GM15510 (cell line): Measurements from ENCODE around the gene ARHGAP29.

ENCODE experiments used
- POLR2A ChIP-seq: IDR thresholded peaks from 3 replicates; pipeline ENCODE4 v1.6.1; 2011; ENCODE audit warnings: borderline replicate concordance; ENCODE audit not compliant: insufficient read length; ENCODE audit errors: extremely low read depth

Gene ARHGAP29

GRCh38 chr1:94186946-94187345 lies 50.4 kb downstream of the ARHGAP29 start:
- no peak for TF ChIP-seq POLR2A

DNA sequence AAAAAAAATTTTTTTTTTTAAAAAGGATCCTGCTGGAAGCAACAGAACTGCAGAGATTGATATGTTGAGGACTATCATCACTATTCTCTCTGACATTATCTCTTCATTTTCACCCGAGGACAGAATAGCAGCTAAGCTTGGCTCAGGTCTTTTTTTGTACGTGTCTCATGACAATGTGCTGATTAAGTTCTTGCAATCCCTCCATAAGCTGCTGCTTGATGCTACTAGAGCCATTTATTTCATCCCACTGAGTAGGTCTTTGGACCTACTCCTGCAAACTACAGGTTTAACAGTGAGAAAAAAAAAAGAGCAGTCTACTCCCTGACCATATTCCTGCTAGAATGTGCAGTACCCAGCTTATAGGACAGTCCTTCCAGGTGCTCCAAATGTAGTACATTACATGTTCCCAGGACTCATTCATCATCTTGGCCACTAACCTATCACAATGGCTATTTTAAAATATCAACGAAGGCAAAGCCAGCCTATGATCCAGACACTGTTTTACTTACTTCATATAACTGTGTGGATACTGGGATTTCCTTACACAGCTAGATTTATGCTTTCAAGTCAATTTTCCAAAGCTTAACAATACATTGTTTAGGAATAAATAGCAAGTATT lies 54.1 kb downstream of the ARHGAP29 start:
- TF ChIP-seq POLR2A = no peak

DNA sequence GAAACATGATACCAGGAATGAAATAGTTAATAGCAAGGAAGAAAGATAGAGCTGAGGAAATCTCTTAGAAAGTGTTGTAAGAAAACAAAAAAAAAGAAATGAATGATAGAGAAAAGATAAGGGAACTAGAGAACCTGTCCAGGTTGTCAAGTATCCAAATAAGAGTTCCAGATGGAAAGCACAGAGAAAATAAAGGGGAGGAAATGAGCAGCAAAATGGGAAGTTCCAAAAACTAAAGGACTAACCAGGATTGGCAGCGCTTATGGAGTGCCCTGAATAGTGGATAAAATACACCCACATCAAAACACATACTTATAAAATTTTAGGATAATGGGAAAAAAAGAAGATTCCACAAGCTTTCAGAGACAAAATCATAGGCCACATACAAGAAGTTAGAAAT lies 55.2 kb downstream of the ARHGAP29 start:
- TF ChIP-seq POLR2A = no peak

DNA sequence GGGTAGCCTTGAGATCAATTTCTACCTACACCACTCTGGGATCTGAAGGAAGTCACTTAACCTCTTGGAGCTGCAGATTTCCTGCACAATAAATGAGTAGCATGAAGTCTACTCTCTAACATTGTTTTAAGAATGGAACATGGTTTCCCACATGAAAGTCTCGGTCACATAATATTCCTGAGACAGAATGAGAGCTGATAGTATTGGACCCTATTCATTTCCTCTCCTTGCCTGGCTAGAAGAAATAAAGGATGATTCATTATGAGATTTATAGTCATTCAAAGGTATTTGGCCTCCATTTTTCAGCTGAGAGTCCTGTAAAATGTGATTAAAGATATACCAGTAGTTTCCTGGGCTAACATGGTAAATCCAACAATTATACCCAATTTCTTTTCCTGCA lies 56.7 kb downstream of the ARHGAP29 start:
- TF ChIP-seq POLR2A = no peak

- no peak for TF ChIP-seq POLR2A
Measured at GRCh38 chr1:94178901-94179300, 58.5 kb downstream of the ARHGAP29 start.

- TF ChIP-seq POLR2A = no peak
Measured at GRCh38 chr1:94169126-94169525, 68.3 kb downstream of the ARHGAP29 start.

GRCh38 chr1:94165843-94166242 lies 71.5 kb downstream of the ARHGAP29 start:
- TF ChIP-seq POLR2A = no peak

DNA sequence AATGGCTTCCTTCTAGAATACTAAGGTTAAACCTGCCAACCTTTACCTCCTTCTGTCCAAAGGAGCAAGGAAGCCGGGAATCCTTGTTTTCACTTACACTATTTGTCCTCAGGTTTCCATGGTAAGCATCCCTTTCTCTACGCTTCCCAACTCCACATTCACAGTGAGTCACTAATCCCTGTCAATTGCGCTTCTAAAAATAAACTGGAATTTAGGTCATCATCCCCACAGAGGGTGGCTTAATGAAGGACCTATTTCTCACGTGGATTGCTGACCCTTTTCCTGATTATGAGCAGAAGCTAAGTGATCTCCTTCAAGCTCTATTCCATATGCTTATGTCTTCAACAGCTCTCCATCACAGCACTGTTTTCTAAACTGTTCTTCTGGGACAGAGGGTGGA lies 76.6 kb downstream of the ARHGAP29 start:
- TF ChIP-seq POLR2A = no peak

DNA sequence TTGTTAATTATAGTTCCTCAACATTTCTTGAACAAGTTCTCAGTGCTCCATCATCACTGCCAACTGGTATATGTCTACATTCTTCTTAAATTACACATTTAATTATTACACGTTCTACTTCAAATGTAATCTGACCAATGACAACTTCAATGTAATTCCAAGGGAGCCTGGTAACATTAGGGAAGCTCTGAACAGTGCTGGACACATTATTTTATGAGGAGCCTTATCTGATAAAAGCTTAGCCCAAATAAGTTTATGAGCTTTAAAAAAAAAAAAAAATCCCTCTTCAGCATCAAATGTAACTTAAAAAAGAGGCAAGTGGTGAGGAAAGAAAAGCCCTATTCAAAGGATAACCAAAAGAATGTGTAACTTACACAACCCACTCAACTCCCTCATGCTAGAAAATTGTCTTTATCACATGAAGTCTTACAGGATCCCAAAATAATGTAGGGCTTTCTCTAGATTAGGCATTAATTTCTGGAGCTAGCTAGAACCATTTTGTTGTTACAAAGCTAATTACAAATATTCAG lies 81.2 kb downstream of the ARHGAP29 start:
- no peak for TF ChIP-seq POLR2A

DNA sequence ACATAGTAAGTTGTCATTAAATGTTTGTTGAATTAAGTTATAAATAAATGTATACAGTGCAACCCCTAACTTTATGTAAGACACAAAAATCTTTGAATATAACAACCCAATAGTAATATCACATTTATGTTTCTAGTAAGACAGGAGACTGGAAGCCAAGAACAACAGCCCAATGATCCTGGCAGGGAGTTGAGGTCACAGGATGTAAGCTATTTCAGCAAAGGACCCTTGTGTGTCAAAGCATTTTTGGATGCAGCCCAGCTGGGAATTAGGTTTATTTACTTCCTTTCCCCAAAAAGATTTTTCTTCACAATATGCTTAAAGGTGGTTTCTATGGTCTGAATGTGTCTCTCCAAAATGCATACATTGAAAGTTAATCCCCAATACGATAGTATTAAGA lies 82.4 kb downstream of the ARHGAP29 start:
- no peak for TF ChIP-seq POLR2A

DNA sequence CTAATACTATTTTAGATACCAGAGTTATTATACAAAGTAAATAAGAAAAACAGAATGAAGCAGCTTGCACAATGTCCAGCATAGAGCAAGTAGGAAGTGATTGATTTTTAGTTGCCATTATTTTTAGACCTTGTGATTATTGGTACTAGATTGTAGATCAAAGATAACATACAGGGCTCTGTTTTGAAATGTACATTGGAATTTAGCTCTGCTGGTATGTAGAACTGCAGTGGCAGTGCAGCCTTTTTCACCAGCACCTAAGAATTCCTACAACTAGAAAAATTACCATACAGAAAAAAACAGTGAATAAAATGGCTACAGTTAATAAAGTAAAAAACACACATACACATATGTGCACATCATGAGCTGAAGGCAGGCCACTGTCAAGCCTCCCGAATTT lies 84.3 kb downstream of the ARHGAP29 start:
- no peak for TF ChIP-seq POLR2A

DNA sequence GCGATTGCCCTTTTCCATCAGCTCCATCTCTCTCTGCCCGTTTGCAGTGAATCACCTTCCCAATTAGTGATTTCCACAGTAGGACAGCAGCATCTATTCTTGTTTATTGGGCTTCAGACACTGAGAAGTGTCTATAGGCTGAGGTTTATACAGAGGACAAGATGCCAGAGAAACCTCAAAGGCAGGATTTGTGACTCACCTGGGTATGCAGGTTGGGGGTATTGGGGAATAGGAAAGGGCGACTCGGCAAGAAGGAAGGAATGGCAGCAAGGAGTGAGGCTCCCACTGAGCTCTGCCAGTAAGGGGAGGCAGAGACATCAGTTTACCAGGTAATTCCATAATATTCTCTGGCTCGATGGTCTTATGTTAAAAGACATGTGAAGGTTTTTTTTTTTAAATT lies 91.1 kb downstream of the ARHGAP29 start:
- no peak for TF ChIP-seq POLR2A

- TF ChIP-seq POLR2A = no peak
Measured at GRCh38 chr1:94144836-94145235, 92.5 kb downstream of the ARHGAP29 start.

- TF ChIP-seq POLR2A = no peak
Measured at GRCh38 chr1:94143809-94144176, 93.6 kb downstream of the ARHGAP29 start.

GRCh38 chr1:94143173-94143808 lies 94.1 kb downstream of the ARHGAP29 start:
- TF ChIP-seq POLR2A = no peak

GRCh38 chr1:94142583-94142982 lies 94.8 kb downstream of the ARHGAP29 start:
- TF ChIP-seq POLR2A = no peak
